IPS-11a (cell line): ENCODE measurements around the gene AGRN.
"Not testable (repeated sequence)": the region's sequence is repeated elsewhere in the genome, so short reads cannot be mapped to it uniquely, and the experiment has no call there.

Experiments used
- H3K4me3 ChIP-seq: one replicate; pipeline ENCODE4 v1.5.1; 2013; ENCODE audit warnings: low read depth, low read length, control low read depth

AGRN gene

DNA sequence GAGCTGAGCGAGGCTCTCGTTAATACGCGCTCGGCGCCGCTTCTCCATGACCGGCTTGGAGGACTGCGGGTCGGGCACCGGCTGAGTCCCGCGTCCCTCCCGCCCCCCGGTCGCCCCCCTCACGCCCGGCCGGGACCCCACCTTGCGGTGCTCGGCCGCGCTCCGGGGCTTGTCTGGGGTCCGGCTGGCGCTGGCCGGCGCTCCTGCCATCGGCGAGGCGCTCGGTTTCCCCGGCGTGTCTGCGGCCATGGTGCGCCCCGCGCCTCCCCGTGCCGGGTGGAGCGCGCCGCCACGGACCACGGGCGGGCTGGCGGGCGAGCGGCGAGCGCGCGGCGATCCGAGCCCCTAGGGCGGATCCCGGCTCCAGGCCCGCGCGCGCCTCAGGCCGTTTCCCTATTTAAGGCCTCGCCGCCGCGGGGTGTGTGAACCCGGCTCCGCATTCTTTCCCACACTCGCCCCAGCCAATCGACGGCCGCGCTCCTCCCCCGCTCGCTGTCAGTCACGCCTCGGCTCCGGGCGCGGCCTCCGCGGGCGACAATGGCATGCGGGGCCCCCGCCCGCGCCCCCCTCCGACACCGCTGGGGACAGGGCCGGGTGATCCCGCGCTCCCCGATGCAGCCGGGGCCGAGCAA, 20.1 kb upstream of the AGRN start, which contains the start of gene HES4:
HES4 (minus strand) TSS at position 373 of the 632 bp plus-strand sequence; CDS start at position 249, 124 bp downstream.
- H3K4me3 ChIP-seq, result peak within 1 kb of the TSS; percentile 51

DNA sequence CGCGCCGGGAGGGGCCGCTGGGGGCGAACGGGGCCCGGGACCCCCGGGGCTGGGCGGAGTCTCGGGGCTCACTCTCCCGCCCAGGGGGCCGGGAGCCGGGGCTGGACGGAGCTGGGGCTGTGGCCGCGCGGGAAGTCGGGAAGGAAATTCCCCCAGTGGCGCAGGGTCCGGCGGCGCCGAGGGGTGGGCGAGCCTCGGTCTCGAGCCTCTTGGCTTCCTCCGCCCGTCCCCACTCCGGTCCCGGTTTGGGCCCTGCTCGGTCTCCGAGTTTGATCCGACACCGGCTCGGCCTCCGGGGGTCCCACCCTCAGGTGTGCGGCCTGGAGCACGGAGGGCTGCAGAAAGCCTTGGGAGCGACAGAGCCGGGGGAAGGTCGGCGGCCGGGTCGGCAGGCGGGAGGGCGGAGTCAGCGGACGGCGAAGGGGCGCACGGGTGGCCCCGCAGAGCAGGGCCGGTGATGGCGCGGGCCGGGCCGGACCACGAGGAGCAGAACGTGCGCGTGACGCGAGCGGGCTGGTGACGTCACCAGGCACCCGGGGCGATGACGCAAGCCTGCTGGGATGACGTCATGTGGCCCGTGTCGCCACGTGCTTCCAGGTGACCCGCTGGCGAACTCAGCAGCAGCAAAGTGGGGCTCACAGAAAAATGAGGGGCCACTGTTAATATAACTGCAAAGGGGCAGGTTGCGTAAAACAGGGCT, 19.4 kb upstream of the AGRN start:
- peak overlapping the region; percentile 51 for H3K4me3 ChIP-seq

DNA sequence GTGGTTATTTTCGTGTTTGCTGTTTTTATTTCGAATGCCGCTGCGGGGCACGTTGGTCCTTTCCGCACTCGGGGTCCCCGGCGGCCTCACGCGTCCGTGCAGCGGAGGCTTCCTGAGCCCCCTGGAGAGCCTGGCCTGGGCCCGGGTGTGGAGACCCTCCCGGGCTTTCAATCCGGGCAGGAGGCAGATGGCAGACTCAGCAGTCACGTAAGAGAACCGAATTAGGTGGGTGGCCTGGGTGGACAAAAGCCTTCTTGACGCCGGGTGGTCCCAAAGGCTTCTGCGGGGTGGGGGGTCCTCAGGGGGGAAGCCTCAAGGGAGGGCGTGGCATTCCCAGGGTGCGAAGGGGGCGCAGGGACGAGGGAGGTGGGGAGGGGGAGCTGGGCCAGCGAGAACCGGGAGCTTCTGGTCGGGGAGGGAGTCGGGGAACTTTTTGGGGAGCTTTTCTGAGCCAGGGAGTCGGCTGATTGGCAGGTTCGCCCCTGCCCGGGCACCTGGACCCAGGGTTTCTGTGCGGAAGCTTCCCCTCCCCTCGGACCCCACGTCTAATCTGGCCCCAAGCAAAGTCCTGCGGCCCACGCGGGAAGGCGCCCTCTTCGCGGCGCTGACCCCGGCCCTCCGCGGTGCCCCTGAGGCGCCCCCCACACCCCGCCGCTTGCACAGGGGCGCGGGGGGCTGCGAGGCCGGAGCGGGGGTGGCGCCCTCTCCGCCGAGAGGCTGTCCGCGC, 18.7 kb upstream of the AGRN start:
- peak overlapping the region; percentile 28 for H3K4me3 ChIP-seq

DNA sequence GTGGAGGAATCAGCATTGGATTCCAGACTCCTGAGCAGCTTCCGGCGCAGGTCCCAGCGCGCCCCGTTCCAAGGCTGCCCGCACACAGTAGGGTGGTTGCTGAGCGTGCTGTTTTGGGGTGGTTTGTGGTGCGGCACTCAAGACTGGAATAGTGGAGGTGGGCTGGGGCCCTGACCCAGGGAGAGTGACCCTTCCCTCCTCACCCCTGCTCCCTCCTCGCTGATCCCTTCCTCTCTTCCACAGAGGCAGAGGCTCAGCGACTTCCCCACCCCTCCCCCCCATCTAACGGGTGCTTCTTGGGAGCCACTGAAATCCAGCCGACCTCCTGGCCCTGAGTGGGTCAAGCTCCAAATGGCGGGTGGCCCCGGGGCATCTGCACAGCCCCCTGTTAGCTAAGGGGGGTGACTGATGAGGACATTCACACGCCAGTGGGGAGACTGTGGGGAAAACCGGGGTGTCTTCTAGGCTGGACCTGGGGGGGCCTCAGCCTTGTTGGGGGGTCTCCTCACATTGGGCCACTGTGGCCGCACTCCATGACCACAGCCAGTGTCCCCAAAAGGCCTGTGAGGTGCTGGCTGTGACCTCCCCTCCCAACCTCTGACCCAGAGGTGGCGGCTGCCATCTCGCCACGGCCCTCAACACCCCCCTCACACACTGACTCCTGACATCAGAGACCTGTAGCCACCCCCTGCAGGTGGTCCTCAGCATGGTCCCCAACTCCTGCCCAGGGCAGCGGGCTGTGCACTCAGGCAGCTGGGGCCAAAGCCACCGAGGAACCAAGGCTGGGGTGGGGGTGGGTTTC, 16.1 kb upstream of the AGRN start:
- H3K4me3 ChIP-seq, result no peak overlapping the region

DNA sequence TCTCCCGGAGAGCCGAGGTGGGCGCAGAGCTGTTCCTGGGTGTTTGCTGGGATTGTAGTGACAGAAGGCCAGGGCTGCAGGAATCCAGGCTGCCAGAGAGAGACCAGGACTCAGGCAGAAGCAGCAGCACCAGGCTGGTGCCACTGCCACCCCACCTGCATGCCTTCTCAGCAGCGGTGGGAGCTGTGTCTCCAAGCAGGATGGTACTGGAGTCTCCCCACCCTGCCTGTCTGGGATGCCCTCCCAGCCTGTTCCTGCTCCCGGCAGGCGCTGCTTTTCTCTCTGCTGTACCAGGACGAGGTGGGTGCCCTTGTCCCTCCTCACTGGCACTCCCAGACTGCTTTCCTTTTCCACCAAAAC, 15.5 kb upstream of the AGRN start:
- H3K4me3 ChIP-seq, result no peak overlapping the region

DNA sequence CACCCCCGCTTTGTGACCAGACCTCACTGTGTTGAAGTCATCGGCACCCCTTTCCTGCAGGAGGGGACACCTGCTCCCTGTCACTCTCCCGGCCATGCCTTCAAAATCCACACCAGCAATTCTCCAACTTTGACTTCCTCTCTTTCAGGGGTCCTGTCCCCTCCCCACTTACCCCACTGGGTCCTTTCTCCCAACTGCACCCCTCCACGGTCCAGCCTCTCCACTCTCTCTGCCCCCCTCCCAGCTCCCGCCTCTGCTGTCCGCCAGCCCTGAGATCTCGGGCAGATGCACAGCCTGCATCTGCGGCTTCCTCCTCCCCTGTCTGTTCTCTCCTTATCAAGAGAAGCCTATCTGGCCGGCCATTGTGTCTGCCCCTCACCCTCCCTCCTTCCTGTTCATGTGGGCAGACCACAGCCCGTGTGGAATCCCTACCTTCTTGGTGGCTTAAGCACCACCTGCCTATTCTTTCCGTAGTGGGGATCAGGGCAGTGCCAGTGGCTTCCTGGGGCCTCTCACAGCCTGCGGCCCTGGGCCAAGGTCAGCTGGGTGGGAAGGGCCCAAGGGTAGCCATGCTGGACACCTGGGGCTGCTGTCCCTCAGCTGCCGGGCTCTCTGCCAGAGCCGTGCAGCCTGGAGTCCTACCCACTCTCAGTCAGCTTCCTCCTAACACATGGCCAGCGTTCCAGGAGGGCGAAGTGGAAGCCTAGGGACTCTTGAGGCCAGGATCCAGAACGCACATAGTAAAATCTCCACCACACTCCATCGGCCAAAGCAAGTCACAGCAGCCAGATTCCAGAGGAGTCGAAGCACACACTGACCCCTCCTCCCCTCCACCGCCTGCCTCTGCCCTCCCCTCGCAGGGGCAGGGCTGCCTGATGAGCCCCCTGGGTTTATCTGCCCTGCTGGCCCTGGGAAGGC, 14.9 kb upstream of the AGRN start:
- no peak overlapping the region for H3K4me3 ChIP-seq

DNA sequence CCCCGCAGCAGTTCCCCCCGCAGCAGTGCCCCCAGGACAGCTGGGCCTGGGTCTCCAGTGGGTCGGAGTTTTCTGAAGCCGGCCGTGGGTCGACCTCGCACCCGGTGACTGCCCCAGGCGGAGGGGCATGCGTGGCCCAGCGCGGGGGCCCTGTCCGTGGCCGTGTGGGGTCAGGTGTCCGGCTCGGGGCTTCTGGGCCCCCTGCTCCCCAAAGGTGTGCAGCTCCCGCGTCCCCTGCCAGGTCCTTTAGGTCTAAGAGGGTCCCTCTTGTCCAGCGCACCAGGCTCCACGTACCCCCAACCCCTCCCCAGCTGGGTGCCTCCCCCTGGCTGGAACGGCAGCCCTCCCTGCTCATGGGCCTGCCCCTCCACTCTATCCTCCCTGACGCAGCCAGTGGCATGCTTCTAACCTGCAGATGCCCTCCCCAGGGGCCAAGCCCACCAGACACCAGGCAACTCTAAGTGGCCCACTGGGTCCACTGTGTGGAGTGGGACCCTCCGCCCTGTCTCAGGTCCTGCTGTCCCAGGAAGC, 14.1 kb upstream of the AGRN start:
- no peak overlapping the region for H3K4me3 ChIP-seq

DNA sequence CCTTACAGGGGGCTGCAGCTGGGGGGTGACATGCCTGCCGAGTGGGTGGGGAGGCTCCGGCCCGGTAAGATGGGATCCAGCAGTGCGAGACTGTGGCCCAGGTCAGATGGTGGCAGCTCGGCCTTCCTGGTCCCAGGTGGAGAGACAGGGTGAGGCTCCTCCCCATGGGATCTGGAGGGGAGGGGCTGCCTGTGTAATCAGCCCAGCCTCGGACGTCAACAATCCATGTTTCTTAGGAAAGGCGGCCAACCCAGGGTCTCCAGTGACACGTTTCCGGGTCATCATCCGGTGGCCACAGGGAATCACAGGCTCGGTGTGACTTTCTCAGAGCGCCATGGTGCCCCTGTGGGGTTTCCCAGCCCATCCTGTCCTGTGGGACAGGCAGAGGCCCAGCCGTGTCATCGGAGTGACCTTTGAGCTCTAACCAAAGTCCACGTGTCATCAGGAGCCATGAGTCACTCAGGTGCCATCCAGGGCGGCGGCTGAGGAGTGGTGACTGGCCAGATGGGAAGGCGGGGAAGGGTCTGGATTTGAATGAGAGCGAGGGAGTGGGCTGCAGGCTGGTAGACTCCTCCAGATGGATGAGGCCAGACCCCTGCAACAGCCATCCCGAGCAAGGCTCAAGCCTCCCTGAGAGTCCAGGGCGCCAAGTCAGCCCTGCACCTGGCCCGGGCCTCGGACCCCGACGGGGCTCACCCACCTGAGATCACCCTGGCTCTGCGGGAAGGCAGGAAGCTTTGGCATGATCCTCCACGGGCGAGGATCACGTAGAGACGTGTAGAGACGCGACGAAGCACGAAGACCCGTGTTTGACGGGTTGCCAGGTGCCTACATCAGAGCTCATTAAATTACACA, 13.4 kb upstream of the AGRN start:
- H3K4me3 ChIP-seq, result no peak overlapping the region

DNA sequence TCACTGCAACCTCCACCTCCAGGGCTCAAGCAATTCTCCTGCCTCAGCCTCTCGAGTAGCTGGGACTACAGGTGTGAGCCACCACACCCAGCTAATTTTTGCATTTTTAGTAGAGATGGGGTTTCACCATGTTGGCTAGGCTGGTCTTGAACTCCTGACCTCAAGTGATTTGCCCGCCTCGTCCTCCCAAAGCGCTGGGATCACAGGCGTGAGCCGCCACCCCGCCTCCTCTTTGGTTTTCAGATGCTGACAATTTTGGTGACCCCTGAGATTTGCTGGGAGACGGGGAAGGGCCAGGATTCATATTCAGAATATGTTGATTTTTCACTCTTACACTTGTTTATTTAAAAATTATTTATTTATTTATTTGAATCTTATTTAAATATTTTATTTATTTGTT, 9.8 kb upstream of the AGRN start:
- not testable (repeated sequence) for H3K4me3 ChIP-seq

DNA sequence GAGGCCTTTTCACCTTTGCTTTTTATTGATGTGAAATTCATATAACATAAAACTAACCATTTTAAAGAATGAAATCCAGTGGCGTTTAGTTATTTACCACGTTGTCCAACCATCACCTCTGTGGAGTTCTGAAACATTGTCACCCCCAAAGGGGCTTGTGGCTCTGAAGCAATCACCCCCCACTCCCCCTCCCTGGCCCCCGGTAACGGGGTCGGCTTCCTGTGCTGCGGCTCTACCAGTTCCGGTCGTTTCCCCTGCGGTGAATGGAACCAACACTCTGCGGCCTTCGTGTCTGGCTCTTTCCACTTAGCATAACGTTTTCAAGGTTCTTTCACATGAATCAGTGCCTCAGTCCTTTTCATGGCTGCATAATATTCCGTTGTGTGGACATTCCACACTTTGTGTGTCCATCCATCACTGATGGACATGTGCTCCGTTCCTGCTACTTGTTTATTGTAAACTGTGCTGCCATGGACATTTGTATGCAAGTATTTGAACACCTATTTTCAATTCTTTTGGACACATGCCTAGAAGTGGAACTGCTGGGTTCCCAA, 8.4 kb upstream of the AGRN start:
- no peak overlapping the region for H3K4me3 ChIP-seq

DNA sequence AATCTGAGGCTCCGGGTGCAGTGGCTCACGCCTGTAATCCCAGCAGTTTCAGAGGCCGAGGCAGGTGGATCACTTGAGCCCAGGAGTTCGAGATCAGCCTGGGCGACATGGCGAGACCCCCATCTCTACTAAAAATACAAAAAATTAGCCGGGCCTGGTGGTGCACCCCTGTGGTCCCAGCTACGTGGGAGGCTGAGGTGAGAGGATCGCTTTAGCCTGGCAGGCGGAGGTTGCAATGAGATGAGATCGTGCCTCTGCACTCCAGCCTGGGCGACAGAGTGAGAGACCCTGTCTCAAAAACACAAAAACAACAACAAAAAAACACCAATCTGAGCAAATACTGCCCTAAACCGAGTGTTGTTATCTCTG, 7.2 kb upstream of the AGRN start:
- peak overlapping the region; percentile 40 for H3K4me3 ChIP-seq

DNA sequence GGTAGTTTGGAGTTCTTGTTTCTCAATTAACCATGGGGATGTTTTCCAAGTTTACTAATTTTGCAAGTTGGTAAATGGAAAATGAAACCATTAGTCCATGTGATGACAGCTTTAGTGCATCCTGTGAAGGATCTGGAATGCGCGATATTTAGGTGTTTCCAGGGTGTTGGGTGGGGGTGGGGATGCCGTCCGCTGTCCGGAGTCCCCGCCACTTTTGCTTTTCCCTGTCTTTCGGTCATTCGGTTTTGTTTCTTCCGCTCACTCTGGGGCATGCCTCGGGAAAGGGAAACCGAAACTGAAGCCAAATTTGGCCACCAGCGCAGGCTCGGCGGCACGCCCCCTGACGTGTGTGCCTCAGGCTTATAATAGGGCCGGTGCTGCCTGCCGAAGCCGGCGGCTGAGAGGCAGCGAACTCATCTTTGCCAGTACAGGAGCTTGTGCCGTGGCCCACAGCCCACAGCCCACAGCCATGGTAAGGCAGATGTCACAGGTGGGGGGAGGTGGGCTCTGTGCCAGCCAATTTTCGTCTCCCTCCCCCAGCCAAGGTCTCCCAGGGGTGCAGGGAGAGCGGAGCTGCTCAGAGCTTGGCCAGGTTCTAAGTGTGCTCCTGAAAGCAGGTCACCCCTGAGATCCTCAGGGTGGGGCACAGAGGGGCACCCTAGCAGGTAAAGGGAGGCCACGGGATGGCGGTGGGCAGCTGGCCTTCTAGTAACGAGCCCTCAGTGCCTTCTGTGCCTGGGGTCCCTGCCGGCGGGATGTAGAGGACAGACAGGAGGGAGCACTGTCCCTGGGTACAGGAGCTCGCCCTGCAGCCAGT, 6.6 kb upstream of the AGRN start, which contains the start of gene ISG15:
ISG15 (plus strand) TSS at position 393 of the 817 bp plus-strand sequence; CDS start at position 470, 77 bp downstream.
- peak within 1 kb of the TSS; percentile 40 for H3K4me3 ChIP-seq

DNA sequence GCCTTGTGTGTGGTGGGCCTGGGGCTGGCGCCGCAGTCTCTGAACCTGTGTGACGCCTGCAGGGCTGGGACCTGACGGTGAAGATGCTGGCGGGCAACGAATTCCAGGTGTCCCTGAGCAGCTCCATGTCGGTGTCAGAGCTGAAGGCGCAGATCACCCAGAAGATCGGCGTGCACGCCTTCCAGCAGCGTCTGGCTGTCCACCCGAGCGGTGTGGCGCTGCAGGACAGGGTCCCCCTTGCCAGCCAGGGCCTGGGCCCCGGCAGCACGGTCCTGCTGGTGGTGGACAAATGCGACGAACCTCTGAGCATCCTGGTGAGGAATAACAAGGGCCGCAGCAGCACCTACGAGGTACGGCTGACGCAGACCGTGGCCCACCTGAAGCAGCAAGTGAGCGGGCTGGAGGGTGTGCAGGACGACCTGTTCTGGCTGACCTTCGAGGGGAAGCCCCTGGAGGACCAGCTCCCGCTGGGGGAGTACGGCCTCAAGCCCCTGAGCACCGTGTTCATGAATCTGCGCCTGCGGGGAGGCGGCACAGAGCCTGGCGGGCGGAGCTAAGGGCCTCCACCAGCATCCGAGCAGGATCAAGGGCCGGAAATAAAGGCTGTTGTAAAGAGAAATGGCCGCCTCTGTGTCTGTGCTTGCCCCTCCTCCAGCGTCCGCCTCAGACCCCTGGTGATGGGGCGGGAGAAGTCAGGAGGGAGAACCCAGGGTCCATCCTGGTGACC, 5.8 kb upstream of the AGRN start:
- H3K4me3 ChIP-seq, result peak overlapping the region; percentile 35

DNA sequence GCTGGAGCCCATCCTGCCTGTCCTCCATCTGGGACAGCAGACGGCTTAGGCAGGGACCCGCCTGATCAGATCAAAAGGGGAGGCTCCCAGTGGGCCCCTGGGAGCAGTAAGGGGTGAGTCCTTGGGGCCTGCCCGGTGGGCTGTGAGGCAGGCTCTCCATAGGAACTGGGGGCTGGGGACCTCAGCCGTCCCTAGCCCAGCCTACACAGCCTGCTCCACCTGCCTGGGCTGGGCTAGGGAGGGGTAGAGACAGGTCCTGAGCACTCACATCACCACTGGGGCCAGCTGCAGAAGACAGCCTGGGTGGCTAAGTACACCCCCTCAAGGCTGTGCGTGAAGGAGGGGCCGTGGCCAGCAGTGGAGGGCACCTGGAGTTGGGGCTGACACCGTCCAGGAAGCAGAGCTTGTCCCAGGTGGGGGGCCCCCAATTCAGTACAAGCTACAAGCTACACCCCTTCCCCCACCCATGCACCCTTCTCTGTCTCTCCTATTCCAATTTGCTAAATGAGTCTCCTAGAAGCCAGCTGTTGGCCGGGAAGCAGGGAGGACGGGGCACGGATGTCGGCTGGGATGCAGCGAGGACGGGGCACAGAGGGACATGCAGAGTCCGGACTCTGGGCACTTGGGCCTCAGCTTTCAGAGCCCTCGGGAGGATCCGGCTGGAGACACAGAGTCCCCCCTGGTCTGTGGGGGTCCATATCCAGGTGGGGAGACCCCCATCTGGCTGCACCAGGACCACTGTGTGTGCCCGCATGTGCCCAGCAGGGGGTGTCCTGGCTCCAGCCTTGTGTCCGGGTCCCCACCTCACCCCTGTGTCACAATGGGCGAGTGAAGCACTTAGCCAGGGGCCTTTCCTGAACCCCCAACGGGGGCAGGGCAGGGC, 4.9 kb upstream of the AGRN start:
- H3K4me3 ChIP-seq, result no peak overlapping the region

DNA sequence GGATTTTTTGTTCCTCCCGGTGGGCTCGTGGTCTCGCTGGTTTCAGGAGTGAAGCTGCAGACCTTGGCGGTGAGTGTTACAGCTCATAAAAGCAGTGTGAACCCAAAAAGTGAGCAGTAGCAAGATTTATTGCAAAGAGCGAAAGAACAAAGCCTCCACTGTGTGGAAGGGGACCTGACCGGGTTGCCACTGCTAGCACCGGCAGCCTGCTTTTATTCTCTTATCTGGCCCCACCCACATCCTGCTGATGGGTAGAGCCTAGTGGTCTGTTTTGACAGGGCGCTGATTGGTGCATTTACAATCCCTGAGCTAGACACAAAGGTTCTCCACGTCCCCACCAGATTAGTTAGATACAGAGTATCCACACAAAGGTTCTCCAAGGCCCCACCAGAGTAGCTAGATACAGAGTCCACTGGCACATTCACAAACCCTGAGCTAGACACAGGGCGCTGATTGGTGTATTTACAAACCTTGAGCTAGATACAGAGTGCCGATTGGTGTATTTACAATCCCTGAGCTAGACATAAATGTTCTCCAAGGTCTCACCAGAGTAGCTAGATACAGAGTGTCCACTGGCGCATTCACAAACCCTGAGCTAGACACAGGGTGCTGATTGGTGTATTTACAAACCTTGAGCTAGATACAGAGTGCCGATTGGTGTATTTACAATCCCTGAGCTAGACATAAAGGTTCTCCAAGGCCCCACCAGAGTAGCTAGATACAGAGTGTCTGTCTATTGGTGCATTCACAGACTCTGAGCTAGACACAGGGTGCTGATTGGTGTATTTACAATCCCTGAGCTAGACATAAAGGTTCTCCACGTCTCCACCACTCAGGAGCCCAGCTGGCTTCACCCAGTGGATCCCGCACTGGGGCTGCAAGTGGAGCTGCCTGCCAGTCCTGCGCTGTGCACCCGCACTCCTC, 2.3 kb upstream of the AGRN start:
- not testable (repeated sequence) for H3K4me3 ChIP-seq
